Glutamatergic neuron (in vitro differentiated cells): ENCODE measurements around the gene LITAF. TPM values are rescaled to one million over a fixed set of nuclear protein-coding genes. Genes with fewer than 3 reads are reported as not detected.

Experiments
- DNase-seq: peaks from one replicate; pipeline ENCODE4 v3.0.0; 2022
- H3K27ac Mint-ChIP-seq: one replicate; pipeline ENCODE4 v1.8.0; 2020; ENCODE audit warnings: mild to moderate bottlenecking, mixed read lengths, inconsistent platforms; ENCODE audit not compliant: unreplicated experiment
- H3K27me3 Mint-ChIP-seq: one replicate; pipeline ENCODE4 v1.8.0; 2020; ENCODE audit warnings: mild to moderate bottlenecking, moderate library complexity, mixed read lengths, inconsistent platforms; ENCODE audit not compliant: unreplicated experiment
- H3K36me3 Mint-ChIP-seq: one replicate; pipeline ENCODE4 v1.8.0; 2020; ENCODE audit warnings: mild to moderate bottlenecking, mixed read lengths, inconsistent platforms; ENCODE audit not compliant: unreplicated experiment
- H3K4me1 Mint-ChIP-seq: one replicate; pipeline ENCODE4 v1.8.0; 2020; ENCODE audit warnings: mild to moderate bottlenecking, low read depth, mixed read lengths, inconsistent platforms; ENCODE audit not compliant: unreplicated experiment
- H3K4me3 Mint-ChIP-seq: one replicate; pipeline ENCODE4 v1.8.0; 2020; ENCODE audit warnings: mild to moderate bottlenecking, mixed read lengths, inconsistent platforms; ENCODE audit not compliant: unreplicated experiment
- H3K9me3 Mint-ChIP-seq: one replicate; pipeline ENCODE4 v1.8.0; 2020; ENCODE audit warnings: mild to moderate bottlenecking, moderate library complexity, mixed read lengths, inconsistent platforms; ENCODE audit not compliant: unreplicated experiment
- CTCF ChIP-seq: fragments of 200-600 bp; sonication (generic); IDR thresholded peaks from one replicate; pipeline ENCODE4 v1.5.0; 2021; ENCODE audit not compliant: partially characterized antibody, unreplicated experiment
- total RNA-seq: library from RNA; stranded (reverse); fragmentation: NEBNext Ultra II Directional; extraction: Animal tissue kit (Norgen Biotek cat#: 25700); gene quantifications from one replicate; pipeline ENCODE4 v1.2.1, GENCODE V29; 2021; ENCODE audit not compliant: unreplicated experiment

The LITAF gene
- total RNA-seq, 1 donor from 2014 or later = 29.2 TPM

- Mint-ChIP-seq H3K4me3 (no peak overlapping the region), H3K9me3 (peaks cover 2% of the 10 kb centered on the region), H3K27ac (no peak overlapping the region), H3K27me3 (peaks cover 5% of the 10 kb centered on the region), H3K36me3 (no peaks in the 10 kb centered on the region), H3K4me1 (peaks cover 2% of the 10 kb centered on the region)
- TF ChIP-seq CTCF = no peak
- DNase-seq = no peak
Observed at GRCh38 chr16:11630046-11630767, 43.5 kb upstream of the LITAF start.

- H3K27ac Mint-ChIP-seq = no peak overlapping the region
- no peak for TF ChIP-seq CTCF
- H3K9me3 Mint-ChIP-seq = peaks cover 2% of the 10 kb centered on the region
- peaks cover 2% of the 10 kb centered on the region for H3K4me1 Mint-ChIP-seq
- H3K36me3 Mint-ChIP-seq = no peaks in the 10 kb centered on the region
- peak overlapping the region; percentile 39 for H3K4me3 Mint-ChIP-seq
- no peak for DNase-seq
- H3K27me3 Mint-ChIP-seq = peaks cover 2% of the 10 kb centered on the region
Observed at GRCh38 chr16:11629071-11630030, 42.6 kb upstream of the LITAF start.

- no peak for TF ChIP-seq CTCF
- Mint-ChIP-seq H3K4me3 (no peak overlapping the region), H3K27me3 (peaks cover 2% of the 10 kb centered on the region), H3K27ac (peak overlapping the region; percentile 23), H3K36me3 (no peaks in the 10 kb centered on the region), H3K4me1 (peaks cover 2% of the 10 kb centered on the region), H3K9me3 (peaks cover 2% of the 10 kb centered on the region)
- no peak for DNase-seq
Observed at GRCh38 chr16:11627822-11628457, 41.2 kb upstream of the LITAF start.

- H3K27me3 Mint-ChIP-seq = peaks cover 2% of the 10 kb centered on the region
- no peak overlapping the region for H3K4me3 Mint-ChIP-seq
- H3K36me3 Mint-ChIP-seq = no peaks in the 10 kb centered on the region
- DNase-seq = no peak
- TF ChIP-seq CTCF = no peak
- peaks cover 5% of the 10 kb centered on the region for H3K4me1 Mint-ChIP-seq
- H3K27ac Mint-ChIP-seq = no peak overlapping the region
- peaks cover 5% of the 10 kb centered on the region for H3K9me3 Mint-ChIP-seq
Observed at GRCh38 chr16:11627292-11627663, 40.6 kb upstream of the LITAF start.
